Coronary artery (tissue), 2 donors: ENCODE results near the gene RIN3.
A peak's percentile ranks its signal among the peaks of the same experiment; 100 is the strongest.

ENCODE experiments used
- DNase-seq: peaks from one replicate; pipeline ENCODE4 v3.0.0-alpha.2; 2017; ENCODE audit warnings: low spot score
- H3K27ac ChIP-seq, 2 donors: fragments of 200-600 bp; sonication (generic); one replicate each; pipeline ENCODE4 v1.5.1; 2016 to 2019
- H3K4me3 ChIP-seq: fragments of 200-600 bp; sonication (generic); 2 replicates; pipeline ENCODE4 v1.5.1; 2016; ENCODE audit warnings: mild to moderate bottlenecking, moderate library complexity
- TF ChIP-seq, protein P1 (sequence below): fragments of 200-600 bp; sonication (generic); IDR thresholded peaks from one replicate; pipeline ENCODE4 v1.5.1; 2019; ENCODE audit warnings: antibody characterized with exemption

Gene RIN3

DNA sequence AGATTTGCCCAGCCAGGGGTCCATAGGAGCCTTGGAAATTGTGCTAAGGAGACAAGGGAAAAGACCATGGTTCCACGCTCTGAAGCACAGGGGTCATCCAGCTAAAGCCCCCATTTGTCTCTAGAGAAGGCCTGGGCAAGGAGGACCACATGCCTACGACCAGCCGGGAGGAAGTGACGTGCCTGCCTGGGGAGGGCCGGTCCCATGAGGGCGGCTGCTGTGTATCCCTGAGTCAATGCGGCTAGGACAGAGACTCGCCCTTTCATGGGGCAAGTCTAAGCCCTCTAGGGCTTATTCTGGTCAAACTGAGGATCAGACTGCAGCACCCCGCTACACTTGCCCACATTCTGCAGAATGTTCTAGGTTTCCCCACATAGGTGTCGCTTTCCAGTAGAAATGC is 20.6 kb upstream of the RIN3 start:
- no peak overlapping the region for H3K4me3 ChIP-seq
- H3K27ac ChIP-seq = peak overlapping the region in 1 of 2 donors; percentile 2
- TF ChIP-seq, protein P1, sequence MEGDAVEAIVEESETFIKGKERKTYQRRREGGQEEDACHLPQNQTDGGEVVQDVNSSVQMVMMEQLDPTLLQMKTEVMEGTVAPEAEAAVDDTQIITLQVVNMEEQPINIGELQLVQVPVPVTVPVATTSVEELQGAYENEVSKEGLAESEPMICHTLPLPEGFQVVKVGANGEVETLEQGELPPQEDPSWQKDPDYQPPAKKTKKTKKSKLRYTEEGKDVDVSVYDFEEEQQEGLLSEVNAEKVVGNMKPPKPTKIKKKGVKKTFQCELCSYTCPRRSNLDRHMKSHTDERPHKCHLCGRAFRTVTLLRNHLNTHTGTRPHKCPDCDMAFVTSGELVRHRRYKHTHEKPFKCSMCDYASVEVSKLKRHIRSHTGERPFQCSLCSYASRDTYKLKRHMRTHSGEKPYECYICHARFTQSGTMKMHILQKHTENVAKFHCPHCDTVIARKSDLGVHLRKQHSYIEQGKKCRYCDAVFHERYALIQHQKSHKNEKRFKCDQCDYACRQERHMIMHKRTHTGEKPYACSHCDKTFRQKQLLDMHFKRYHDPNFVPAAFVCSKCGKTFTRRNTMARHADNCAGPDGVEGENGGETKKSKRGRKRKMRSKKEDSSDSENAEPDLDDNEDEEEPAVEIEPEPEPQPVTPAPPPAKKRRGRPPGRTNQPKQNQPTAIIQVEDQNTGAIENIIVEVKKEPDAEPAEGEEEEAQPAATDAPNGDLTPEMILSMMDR = no peak
- no peak for DNase-seq

DNA sequence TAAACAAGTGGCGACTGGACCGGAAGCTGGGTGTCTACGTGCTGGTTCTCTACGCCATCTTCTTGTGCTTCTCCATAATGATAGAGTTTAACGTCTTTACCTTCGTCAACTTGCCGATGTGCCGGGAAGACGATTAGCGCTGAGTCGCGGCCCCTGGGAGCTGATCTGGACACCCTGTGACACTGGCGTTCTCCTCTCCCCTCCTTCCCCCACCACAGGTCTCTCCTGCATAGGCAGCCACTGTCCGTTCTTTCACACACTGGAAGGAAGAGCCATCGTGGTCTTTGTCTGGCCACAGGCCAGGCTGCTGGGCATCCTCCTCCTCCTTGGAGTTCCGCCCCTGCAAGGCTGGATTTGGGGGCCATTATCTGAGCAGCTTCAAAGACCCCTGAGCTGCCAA is 20.1 kb upstream of the RIN3 start:
- TF ChIP-seq, protein P1 = no peak
- DNase-seq = no peak
- Histone ChIP-seq H3K4me3 (no peak overlapping the region), H3K27ac (no peak overlapping the region)

DNA sequence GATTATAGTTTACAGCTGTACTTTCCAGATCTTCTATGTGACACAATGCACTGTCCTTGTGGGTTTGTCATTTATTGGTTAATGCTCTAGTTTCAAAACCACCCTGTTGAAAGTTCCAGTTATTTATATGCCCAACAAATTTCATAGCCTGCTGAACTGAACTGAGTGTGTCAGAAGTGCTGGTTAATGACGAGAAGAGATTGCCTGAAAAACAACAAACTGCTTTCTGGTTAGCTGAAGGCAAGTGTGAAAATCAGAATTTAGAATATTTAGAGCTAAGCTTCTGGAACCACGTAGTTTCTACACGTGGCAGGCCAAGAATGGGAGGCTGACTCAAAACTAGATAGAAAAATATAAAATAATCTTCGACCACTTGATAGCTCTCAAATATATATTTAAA is 19.1 kb upstream of the RIN3 start:
- TF ChIP-seq, protein P1 = no peak
- DNase-seq = no peak
- Histone ChIP-seq H3K4me3 (no peak overlapping the region), H3K27ac (no peak overlapping the region)

DNA sequence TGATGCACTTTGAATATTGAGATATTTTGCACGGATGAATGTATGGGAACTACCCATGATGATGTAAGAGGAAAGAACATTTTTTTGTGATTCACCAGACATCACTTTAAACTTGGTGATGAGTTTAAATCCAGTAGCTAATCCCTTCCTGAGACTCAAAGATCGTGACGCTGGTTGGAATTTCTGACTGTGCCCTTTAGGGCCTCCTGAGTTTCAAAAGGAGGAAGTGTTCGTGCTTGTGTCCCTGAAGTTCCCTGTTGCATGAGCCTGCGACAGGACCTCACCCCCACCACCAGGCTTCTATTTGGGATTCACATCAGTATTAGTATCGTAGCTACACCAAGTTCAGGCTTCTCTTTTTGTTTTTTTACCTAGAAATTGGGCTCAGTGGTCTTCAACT is 18.6 kb upstream of the RIN3 start:
- no peak overlapping the region for H3K4me3 ChIP-seq
- TF ChIP-seq, protein P1 = no peak
- H3K27ac ChIP-seq = no peak overlapping the region
- DNase-seq = peak; percentile 54

DNA sequence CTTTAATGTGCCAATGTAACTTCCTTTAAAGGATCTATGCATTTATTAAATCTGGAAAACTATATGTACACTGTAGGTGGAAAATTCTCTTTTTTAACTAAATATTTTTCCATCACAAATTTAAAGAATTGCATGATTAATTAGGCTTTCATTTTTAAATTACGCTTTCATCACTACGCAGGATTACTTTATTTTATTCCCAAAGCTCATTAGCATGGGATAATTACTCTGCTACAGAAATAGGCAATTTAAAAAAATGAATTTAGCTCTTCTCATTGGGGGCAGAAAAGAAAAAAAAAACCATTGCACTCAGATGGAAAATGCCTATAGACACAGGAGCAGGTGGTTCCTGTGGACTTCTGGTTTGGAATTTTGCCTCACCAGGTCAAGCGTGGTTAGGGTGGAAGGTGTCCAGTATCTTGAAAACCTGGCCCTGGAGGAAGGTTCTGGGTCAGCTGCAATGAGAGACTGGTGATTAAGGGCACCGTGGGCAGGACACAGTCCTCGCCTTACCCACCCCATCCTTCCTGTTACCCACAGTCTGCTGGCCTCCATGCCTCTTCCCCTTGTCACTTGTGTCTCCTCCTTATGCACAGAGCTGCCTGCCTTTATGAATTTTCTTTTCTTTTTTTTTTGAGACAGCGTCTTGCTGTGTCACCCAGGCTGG is 17.3 kb upstream of the RIN3 start:
- no peak overlapping the region for H3K27ac ChIP-seq
- TF ChIP-seq, protein P1 = no peak
- H3K4me3 ChIP-seq = no peak overlapping the region
- DNase-seq = peak; percentile 9

DNA sequence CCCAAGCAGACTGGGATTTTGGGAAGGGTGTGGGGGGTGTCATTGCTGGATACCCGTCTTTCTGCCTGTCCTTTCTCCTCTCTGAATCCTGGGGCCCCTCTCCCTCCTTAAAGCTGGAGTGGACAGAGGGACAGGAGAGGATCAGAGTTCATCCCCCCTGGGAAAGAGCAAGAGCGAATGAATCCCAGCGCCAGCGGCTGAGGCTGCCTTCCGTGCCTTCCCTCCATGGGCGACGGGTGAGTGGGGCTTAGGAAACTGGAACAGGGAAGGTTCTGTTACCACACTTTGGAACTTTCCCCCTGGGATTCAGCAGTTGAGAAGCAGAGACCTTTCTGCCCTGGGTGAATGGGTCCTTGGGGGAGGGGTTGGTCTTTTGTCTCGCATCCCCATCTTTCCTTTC is 16.2 kb upstream of the RIN3 start:
- H3K27ac ChIP-seq = no peak overlapping the region
- DNase-seq = peak; percentile 54
- no peak overlapping the region for H3K4me3 ChIP-seq
- TF ChIP-seq, protein P1 = no peak

DNA sequence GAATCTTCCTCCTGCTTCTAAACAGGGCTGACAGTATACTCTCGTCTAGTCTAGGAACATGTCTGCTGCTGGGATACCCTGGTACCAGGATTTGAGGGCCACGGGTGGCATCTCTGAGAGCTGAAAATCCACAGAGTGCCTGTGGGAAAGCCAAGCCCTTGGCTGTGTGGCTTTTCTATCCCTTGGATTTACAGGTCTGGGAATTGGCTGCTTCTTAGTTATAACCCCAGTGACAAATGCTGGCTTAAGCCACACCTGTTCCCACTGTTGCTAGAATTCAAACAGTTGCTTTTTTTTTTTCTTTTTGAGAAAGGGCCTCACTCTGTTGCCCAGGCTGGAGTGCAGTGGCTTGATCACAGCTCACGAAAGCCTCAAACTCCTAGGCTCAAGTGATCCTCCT is 14.3 kb upstream of the RIN3 start:
- DNase-seq = peak; percentile 29
- Histone ChIP-seq H3K27ac (no peak overlapping the region), H3K4me3 (no peak overlapping the region)
- TF ChIP-seq, protein P1 = no peak
